Superior temporal gyrus (tissue), 1 donor: ENCODE measurements around the gene TAS2R60.
"Not testable (repeated sequence)": the region's sequence is repeated elsewhere in the genome, so short reads cannot be mapped to it uniquely, and the experiment has no call there.

Experiments
- DNase-seq: peaks from one replicate; pipeline ENCODE4 v3.0.0-alpha.2; 2016; ENCODE audit errors: extremely low spot score

Gene TAS2R60

GRCh38 chr7:143444063-143444782 is 970 bp downstream of the TAS2R60 start:
- no peak for DNase-seq

GRCh38 chr7:143444785-143445184 is 1.5 kb downstream of the TAS2R60 start:
- DNase-seq, result no peak

- DNase-seq, result peak; percentile 16
These were observed 4.2 kb downstream of the TAS2R60 start for GRCh38 chr7:143447466-143447865.

- no peak for DNase-seq
These were observed 5.2 kb downstream of the TAS2R60 start for GRCh38 chr7:143448429-143448828.

GRCh38 chr7:143449793-143450192 is 6.5 kb downstream of the TAS2R60 start:
- no peak for DNase-seq

- no peak for DNase-seq
These were observed 7.9 kb downstream of the TAS2R60 start for GRCh38 chr7:143451122-143451521.

- no peak for DNase-seq
These were observed 8.5 kb downstream of the TAS2R60 start for GRCh38 chr7:143451746-143452145.

- DNase-seq, result no peak
These were observed 9.2 kb downstream of the TAS2R60 start for GRCh38 chr7:143452495-143452894.

GRCh38 chr7:143454091-143454680 is 10.9 kb downstream of the TAS2R60 start:
- DNase-seq, result no peak

- no peak for DNase-seq
These were observed 12.2 kb downstream of the TAS2R60 start for GRCh38 chr7:143455491-143455890.

- no peak for DNase-seq
These were observed 12.7 kb downstream of the TAS2R60 start for GRCh38 chr7:143455942-143456341.

GRCh38 chr7:143456992-143457793 is 13.9 kb downstream of the TAS2R60 start:
- DNase-seq, result no peak

GRCh38 chr7:143458263-143458662 is 15.0 kb downstream of the TAS2R60 start:
- DNase-seq, result no peak

- no peak for DNase-seq
These were observed 15.4 kb downstream of the TAS2R60 start for GRCh38 chr7:143458681-143459080.

- no peak for DNase-seq
These were observed 16.1 kb downstream of the TAS2R60 start for GRCh38 chr7:143459359-143459758.

GRCh38 chr7:143460271-143460979 is 17.2 kb downstream of the TAS2R60 start:
- DNase-seq, result no peak

GRCh38 chr7:143462045-143462444 is 18.8 kb downstream of the TAS2R60 start:
- DNase-seq, result no peak

GRCh38 chr7:143463556-143463955 is 20.3 kb downstream of the TAS2R60 start:
- no peak for DNase-seq

GRCh38 chr7:143463957-143464356 is 20.7 kb downstream of the TAS2R60 start:
- DNase-seq, result no peak

GRCh38 chr7:143467724-143468123 is 24.5 kb downstream of the TAS2R60 start:
- no peak for DNase-seq

GRCh38 chr7:143472071-143472689 is 28.9 kb downstream of the TAS2R60 start:
- DNase-seq, result not testable (repeated sequence)
